CD14-positive monocyte (primary cell): ENCODE results near the gene CIROP. TPM values are rescaled to one million over a fixed set of nuclear protein-coding genes. Genes with fewer than 3 reads are reported as not detected.

ENCODE experiments used
- DNase-seq, 3 donors: peaks; one replicate each; pipeline ENCODE4 v3.0.0-alpha.2; 2011 to 2022
- H2AFZ ChIP-seq: 2 replicates; pipeline ENCODE4 v1.6.0; 2012; ENCODE audit warnings: mild to moderate bottlenecking, low read depth, low read length, inconsistent platforms; ENCODE audit not compliant: insufficient read depth, poor library complexity, severe bottlenecking
- H3K27ac ChIP-seq, 2 donors: 1 replicate in 1 of 2; 2 replicates in 1 of 2; pipeline ENCODE4 v1.5.1; 2012 to 2013; ENCODE audit warnings: low read length in 2 of 2, control low read depth in 1 of 2, inconsistent platforms in 1 of 2, low read depth in 1 of 2, mild to moderate bottlenecking in 1 of 2
- H3K27me3 ChIP-seq, 2 donors: one replicate each; pipeline versions ENCODE4 v1.6.0 to v1.6.1; 2011 to 2013; ENCODE audit warnings: low read length in 2 of 2; ENCODE audit not compliant: control insufficient read depth in 2 of 2, insufficient read depth in 2 of 2
- H3K36me3 ChIP-seq, 2 donors: replicated peaks in 1 of 2; 1 replicate in 1 of 2; 2 replicates in 1 of 2; pipeline versions ENCODE4 v1.5.1 to v1.6.1; 2012 to 2013; ENCODE audit warnings: low read length in 2 of 2, control low read depth in 1 of 2, inconsistent platforms in 1 of 2, mild to moderate bottlenecking in 1 of 2; ENCODE audit not compliant: insufficient read depth in 2 of 2, control insufficient read depth in 1 of 2
- H3K4me1 ChIP-seq, 2 donors: 1 replicate in 1 of 2; 2 replicates in 1 of 2; pipeline versions ENCODE4 v1.5.1 to v1.6.1; 2012 to 2013; ENCODE audit warnings: low read length in 2 of 2, control low read depth in 1 of 2, inconsistent platforms in 1 of 2, mild to moderate bottlenecking in 1 of 2, moderate library complexity in 1 of 2; ENCODE audit not compliant: insufficient read depth in 2 of 2, control insufficient read depth in 1 of 2
- H3K4me2 ChIP-seq: replicated peaks from 2 replicates; pipeline ENCODE3; 2012; ENCODE audit warnings: low read length, moderate library complexity, mild to moderate bottlenecking; ENCODE audit not compliant: poor library complexity, severe bottlenecking; ENCODE audit errors: extremely low read depth
- H3K4me3 ChIP-seq, 3 experiments: fragments of 200-600 bp in 1 of 3; sonication (generic) in 1 of 3; replicated peaks in 1 of 3; 1 replicate in 2 of 3; 2 replicates in 1 of 3; pipeline ENCODE4 v1.5.1; 2011 to 2013; ENCODE audit warnings: low read length in 3 of 3, mild to moderate bottlenecking in 3 of 3, control low read depth in 2 of 3, low read depth in 2 of 3, inconsistent platforms in 1 of 3, moderate library complexity in 1 of 3
- H3K79me2 ChIP-seq: 2 replicates; pipeline ENCODE4 v1.6.0; 2012; ENCODE audit warnings: mild to moderate bottlenecking, control low read depth, inconsistent platforms, low read length, moderate library complexity; ENCODE audit not compliant: insufficient read depth
- H3K9ac ChIP-seq: 2 replicates; pipeline ENCODE4 v1.6.0; 2017; ENCODE audit warnings: low read length, mild to moderate bottlenecking; ENCODE audit not compliant: insufficient read depth, poor library complexity, severe bottlenecking
- H3K9me3 ChIP-seq, 2 donors: replicated peaks in 1 of 2; 1 replicate in 1 of 2; 2 replicates in 1 of 2; pipeline versions ENCODE4 v1.5.1 to v1.6.1; 2012 to 2013; ENCODE audit warnings: low read length in 2 of 2, control low read depth in 1 of 2; ENCODE audit not compliant: control insufficient read depth in 1 of 2, insufficient read depth in 1 of 2
- H4K20me1 ChIP-seq: 2 replicates; pipeline ENCODE4 v1.6.0; 2012; ENCODE audit warnings: mild to moderate bottlenecking, low read length, control low read depth, moderate library complexity; ENCODE audit not compliant: insufficient read depth
- H3K27ac Mint-ChIP-seq, 7 donors: one replicate each; pipeline ENCODE4 v1.8.0; 2020; ENCODE audit warnings: mild to moderate bottlenecking in 7 of 7, mixed read lengths in 7 of 7, moderate library complexity in 6 of 7, inconsistent platforms in 2 of 7
- H3K27me3 Mint-ChIP-seq, 3 donors: one replicate each; pipeline ENCODE4 v1.8.0; 2021 to 2022; ENCODE audit warnings: low read depth in 3 of 3, mild to moderate bottlenecking in 3 of 3, mixed read lengths in 3 of 3, moderate library complexity in 3 of 3, inconsistent platforms in 1 of 3
- H3K36me3 Mint-ChIP-seq, 2 donors: one replicate each; pipeline ENCODE4 v1.8.0; 2020; ENCODE audit warnings: mixed read lengths in 2 of 2, inconsistent platforms in 1 of 2, mild to moderate bottlenecking in 1 of 2
- H3K4me1 Mint-ChIP-seq: one replicate; pipeline ENCODE4 v1.8.0; 2020; ENCODE audit warnings: mild to moderate bottlenecking, mixed read lengths
- H3K4me3 Mint-ChIP-seq, 2 donors: one replicate each; pipeline ENCODE4 v1.8.0; 2020; ENCODE audit warnings: mild to moderate bottlenecking in 2 of 2, mixed read lengths in 2 of 2, moderate library complexity in 1 of 2
- H3K9me3 Mint-ChIP-seq, 7 donors: one replicate each; pipeline ENCODE4 v1.8.0; 2020 to 2022; ENCODE audit warnings: mixed read lengths in 7 of 7, mild to moderate bottlenecking in 6 of 7, moderate library complexity in 6 of 7, inconsistent platforms in 2 of 7
- WGBS: methylation state at CpG from one replicate; pipeline ENCODE4 v1.1.5; 2013; ENCODE audit warnings: missing lambda C conversion rate; ENCODE audit not compliant: insufficient coverage; 5-methylcytosine and 5-hydroxymethylcytosine counted together
- intact Hi-C, 2 donors: fragments of 100-400 bp; cut with micrococcal nuclease; formaldehyde crosslinking; loops; one replicate each; pipeline versions ENCODE4 v1.15.0 to v1.15.1; 2023
- polyA plus RNA-seq, 3 donors: library from polyadenylated mRNA; depleted of rRNA in 1 of 3; unstranded in 2 of 3; stranded (reverse) in 1 of 3; fragments of 300-500 nt in 2 of 3; fragments of >200 nt in 1 of 3; fragmentation: Illumina TruSeq in 2 of 3; gene quantifications; 1 replicate in 2 of 3; 2 replicates in 1 of 3; pipeline ENCODE4 v1.2.3, GENCODE V29; 2012 to 2021
- TF ChIP-seq, protein P1 (sequence below): fragments of 200-600 bp; IDR thresholded peaks from one replicate; pipeline ENCODE4 v1.8.0; 2022; ENCODE audit warnings: antibody characterized with exemption, mild to moderate bottlenecking

CIROP gene
- polyA plus RNA-seq, 3 donors = not detected

DNA sequence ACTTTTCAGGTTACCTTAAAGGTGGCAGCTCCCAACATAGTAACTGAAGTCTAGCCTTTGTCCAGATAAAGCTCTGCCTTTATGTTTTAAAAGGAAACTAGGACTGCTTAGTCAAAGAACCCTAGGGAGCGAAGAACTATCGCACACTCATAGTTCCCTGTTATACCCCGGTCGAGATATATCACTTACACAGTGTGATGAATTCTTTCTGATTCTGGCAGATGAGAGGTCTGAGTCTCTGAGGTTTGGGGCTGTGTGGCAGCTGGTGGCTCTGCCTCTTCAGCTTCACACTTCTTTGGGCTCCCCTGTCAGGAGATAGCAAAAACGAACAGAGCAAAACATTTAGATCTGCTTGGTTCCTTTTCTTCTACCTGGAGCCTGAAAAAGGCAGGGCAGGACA, 26.8 kb downstream of the CIROP start:
- H4K20me1 ChIP-seq = peaks cover 25% of the 10 kb centered on the region
- peak overlapping the region; percentile 88 to 94 (median 90) for H3K27ac Mint-ChIP-seq
- no peak for DNase-seq
- H3K36me3 ChIP-seq = peaks cover 92 to 97% of the 10 kb centered on the region in 2 donors
- no peaks in the 10 kb centered on the region for H3K9me3 ChIP-seq
- no peaks in the 10 kb centered on the region for H3K27me3 Mint-ChIP-seq
- no peak overlapping the region for H3K4me3 ChIP-seq
- no peak overlapping the region for H2AFZ ChIP-seq
- WGBS = no CpG with 5 or more reads among the region's 5 CpGs
- peaks cover 72 to 86% of the 10 kb centered on the region in 2 donors for H3K36me3 Mint-ChIP-seq
- intact Hi-C loops = loop anchor here in 1 of 2 donors (5.0 kb wide), 2 partner anchors 34 to 104 kb away; partner anchors contain the start of gene SLC7A8
- no peak overlapping the region for H3K4me3 Mint-ChIP-seq
- peaks cover 28% of the 10 kb centered on the region for H3K4me1 Mint-ChIP-seq
- peak overlapping the region; percentile 75 to 80 for H3K27ac ChIP-seq
- no peaks in the 10 kb centered on the region for H3K27me3 ChIP-seq
- TF ChIP-seq, protein P1, sequence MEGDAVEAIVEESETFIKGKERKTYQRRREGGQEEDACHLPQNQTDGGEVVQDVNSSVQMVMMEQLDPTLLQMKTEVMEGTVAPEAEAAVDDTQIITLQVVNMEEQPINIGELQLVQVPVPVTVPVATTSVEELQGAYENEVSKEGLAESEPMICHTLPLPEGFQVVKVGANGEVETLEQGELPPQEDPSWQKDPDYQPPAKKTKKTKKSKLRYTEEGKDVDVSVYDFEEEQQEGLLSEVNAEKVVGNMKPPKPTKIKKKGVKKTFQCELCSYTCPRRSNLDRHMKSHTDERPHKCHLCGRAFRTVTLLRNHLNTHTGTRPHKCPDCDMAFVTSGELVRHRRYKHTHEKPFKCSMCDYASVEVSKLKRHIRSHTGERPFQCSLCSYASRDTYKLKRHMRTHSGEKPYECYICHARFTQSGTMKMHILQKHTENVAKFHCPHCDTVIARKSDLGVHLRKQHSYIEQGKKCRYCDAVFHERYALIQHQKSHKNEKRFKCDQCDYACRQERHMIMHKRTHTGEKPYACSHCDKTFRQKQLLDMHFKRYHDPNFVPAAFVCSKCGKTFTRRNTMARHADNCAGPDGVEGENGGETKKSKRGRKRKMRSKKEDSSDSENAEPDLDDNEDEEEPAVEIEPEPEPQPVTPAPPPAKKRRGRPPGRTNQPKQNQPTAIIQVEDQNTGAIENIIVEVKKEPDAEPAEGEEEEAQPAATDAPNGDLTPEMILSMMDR = no peak
- H3K79me2 ChIP-seq = peaks cover 53% of the 10 kb centered on the region
- no peaks in the 10 kb centered on the region for H3K9me3 Mint-ChIP-seq
- peak overlapping the region; percentile 4 for H3K4me2 ChIP-seq
- no peak overlapping the region for H3K9ac ChIP-seq
- peaks cover 23 to 37% of the 10 kb centered on the region in 2 donors for H3K4me1 ChIP-seq

DNA sequence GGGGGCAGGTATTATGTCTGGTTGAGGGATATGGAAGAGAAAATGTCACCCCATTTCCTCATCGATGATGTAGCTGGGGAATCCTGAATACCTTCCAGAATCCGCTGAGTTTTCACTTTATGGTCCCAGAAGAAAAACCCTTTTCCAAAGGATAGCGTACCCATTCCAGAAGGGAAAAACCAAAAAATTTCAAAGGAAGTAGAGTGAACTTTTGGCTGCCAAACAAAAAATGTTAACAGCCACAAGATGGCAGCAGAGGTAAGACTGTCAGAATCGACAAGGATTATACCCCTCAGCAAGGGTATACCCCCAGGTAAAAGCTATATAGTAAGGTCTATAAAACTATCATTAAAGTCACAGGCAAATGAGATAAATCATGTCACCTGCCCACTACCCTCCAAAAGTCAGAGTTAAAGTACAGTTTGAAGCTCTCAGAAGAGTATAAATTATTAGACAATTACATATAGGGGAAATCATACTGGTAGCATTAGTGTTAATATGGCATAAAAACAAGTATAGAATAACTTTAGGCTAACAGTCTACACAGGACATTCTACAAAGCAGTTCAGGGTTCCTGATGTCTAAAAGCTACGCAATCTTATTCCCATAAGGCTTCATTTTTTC, 27.9 kb downstream of the CIROP start:
- H3K4me1 Mint-ChIP-seq = peaks cover 33% of the 10 kb centered on the region
- no peaks in the 10 kb centered on the region for H3K27me3 Mint-ChIP-seq
- peak overlapping the region in 1 of 2 donors; percentile 75 for H3K27ac ChIP-seq
- no peak overlapping the region for H3K4me3 Mint-ChIP-seq
- no peak overlapping the region for H3K4me2 ChIP-seq
- no CpG with 5 or more reads among the region's 5 CpGs for WGBS
- no peaks in the 10 kb centered on the region for H3K27me3 ChIP-seq
- TF ChIP-seq, protein P1 = peak; percentile 89
- H3K36me3 ChIP-seq = peaks cover 92 to 97% of the 10 kb centered on the region in 2 donors
- peak in 2 of 3 donors; percentile 34 to 40 for DNase-seq
- H3K36me3 Mint-ChIP-seq = peaks cover 81 to 88% of the 10 kb centered on the region in 2 donors
- H3K9me3 ChIP-seq = no peaks in the 10 kb centered on the region
- H3K9me3 Mint-ChIP-seq = no peaks in the 10 kb centered on the region
- H3K27ac Mint-ChIP-seq = peak overlapping the region in 5 of 7 donors; percentile 8 to 89 (median 50)
- H3K4me1 ChIP-seq = peaks cover 28 to 44% of the 10 kb centered on the region in 2 donors
- no peak overlapping the region for H3K4me3 ChIP-seq
- no peak overlapping the region for H3K9ac ChIP-seq
- H2AFZ ChIP-seq = no peak overlapping the region
- intact Hi-C loops = loop anchor here in 1 of 2 donors (5.0 kb wide), 2 partner anchors 35 to 105 kb away; partner anchors contain the start of gene SLC7A8
- H4K20me1 ChIP-seq = peaks cover 28% of the 10 kb centered on the region
- peaks cover 62% of the 10 kb centered on the region for H3K79me2 ChIP-seq
